Pancreas (tissue), 10 donors: ENCODE data around the gene USP24. TPM values are rescaled to one million over a fixed set of nuclear protein-coding genes. Genes with fewer than 3 reads are reported as not detected.
A peak's percentile ranks its signal among the peaks of the same experiment; 100 is the strongest.

Source experiments
- ATAC-seq, 4 donors: fragments of 200-7000 bp; cut with Tn5 transposase; one replicate each; pipeline versions ENCODE4 v1.8.0 to v1.9.1; 2020; ENCODE audit warnings: mild to moderate bottlenecking in 4 of 4, moderate library complexity in 4 of 4
- DNase-seq, 6 donors: peaks; one replicate each; pipeline ENCODE4 v3.0.0-alpha.2; 2020
- FAIRE-seq: peaks from 2 replicates; lab custom pipeline; 2012; peaks lifted over from hg19 to GRCh38; lab: Jason Lieb, UNC
- H3K27ac ChIP-seq, 4 donors: fragments of 200-600 bp; sonication (generic); 1 replicate in 3 of 4; 2 replicates in 1 of 4; pipeline versions ENCODE4 v1.5.0 to v1.8.0; 2020
- H3K27me3 ChIP-seq, 4 donors: fragments of 200-600 bp; one replicate each; pipeline ENCODE4 v1.8.0; 2021
- H3K36me3 ChIP-seq, 3 donors: fragments of 200-600 bp; sonication (generic) in 1 of 3; one replicate each; pipeline versions ENCODE4 v1.5.0 to v1.8.0; 2020 to 2021
- H3K4me1 ChIP-seq, 3 donors: fragments of 200-600 bp; one replicate each; pipeline ENCODE4 v1.8.0; 2021
- H3K4me3 ChIP-seq, 4 donors: fragments of 200-600 bp; sonication (generic) in 2 of 4; one replicate each; pipeline versions ENCODE4 v1.5.0 to v1.8.0; 2020 to 2021
- H3K9me3 ChIP-seq, 4 donors: fragments of 200-600 bp; one replicate each; pipeline ENCODE4 v1.8.0; 2021
- WGBS, 2 donors: extraction: QIAGEN DNeasy Blood & Tissue Kit; methylation state at CpG; one replicate each; pipeline ENCODE4 v1.1.7; 2013; 5-methylcytosine and 5-hydroxymethylcytosine counted together
- intact Hi-C, 3 donors: fragments of 100-400 bp; cut with DNase I; formaldehyde crosslinking; loops; one replicate each; pipeline versions ENCODE4 v1.11.1 to v1.14.2; 2022
- polyA plus RNA-seq, 2 donors: library from polyadenylated mRNA; stranded (reverse); fragments of 200-250 nt; gene quantifications; one replicate each; pipeline ENCODE4 v1.2.3, GENCODE V29; 2013
- total RNA-seq, 6 donors: library from RNA; stranded (reverse); fragmentation: NEBNext Ultra II Directional in 4 of 6; extraction: Animal tissue kit (Norgen Biotek cat#: 25700) in 4 of 6; gene quantifications; one replicate each; pipeline versions ENCODE4 v1.2.1 to v1.2.4, GENCODE V29; 2021 to 2023
- TF ChIP-seq, protein P1 (sequence below), 4 donors: fragments of 200-600 bp; sonication (generic) in 3 of 4; IDR thresholded peaks; one replicate each; pipeline versions ENCODE4 v1.5.0 to v1.8.0; 2021; ENCODE audit warnings: antibody characterized with exemption in 4 of 4
- donor health status: healthy with polysubstance abuse.
- donor health status: DM: no; HTN: no; CAD: no; lungs with moderate emphysema.
- donor health status: DM: no; HTN: no; CAD: no.
- donor health status: control.
- donor health status: control.
- donor health status: Bipolar disorder and iron deficiency.
- donor health status: DM: yes; HTN: yes; CAD: no.
- donor health status: DM: no; HTN: no; CAD: no.
- donor health status: DM: no; HTN: no; CAD: no.
- donor health status: DM: yes; HTN: yes; CAD: no.

USP24 gene
- total and polyA plus RNA-seq, 8 donors, result 7.5 to 26.8 (median 14.5) TPM

DNA sequence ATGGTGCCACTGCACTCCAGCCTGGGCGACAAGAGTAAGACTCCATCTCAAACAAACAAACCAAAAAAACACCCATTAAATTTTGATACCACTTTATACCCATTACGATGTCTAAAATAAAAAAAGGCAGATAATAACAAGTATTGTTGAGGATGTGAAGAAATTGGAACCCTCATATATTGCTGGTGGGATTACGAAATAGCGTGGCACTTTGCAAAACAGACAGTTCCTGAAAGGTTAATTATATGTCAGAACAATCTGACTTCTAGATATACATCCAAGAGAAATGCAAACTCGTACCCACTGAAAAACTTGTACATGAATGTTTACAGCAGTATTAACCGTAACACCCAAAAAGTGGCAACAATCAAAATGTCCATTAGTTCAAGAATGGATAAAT, 70.3 kb downstream of the USP24 start:
- WGBS, 2 donors, result 96 to 97% methylated on average over 6 of the region's 6 CpGs
- ATAC-seq (no peak), DNase-seq (no peak), FAIRE-seq (no peak)
- H3K27me3 ChIP-seq, result no peaks in the 10 kb centered on the region
- H3K4me1 ChIP-seq, result peaks cover 0 to 3% (median 0%) of the 10 kb centered on the region in 3 donors
- H3K36me3 ChIP-seq, result peaks cover 0 to 46% (median 14%) of the 10 kb centered on the region in 3 donors
- no peak overlapping the region for H3K27ac ChIP-seq
- TF ChIP-seq, protein P1, sequence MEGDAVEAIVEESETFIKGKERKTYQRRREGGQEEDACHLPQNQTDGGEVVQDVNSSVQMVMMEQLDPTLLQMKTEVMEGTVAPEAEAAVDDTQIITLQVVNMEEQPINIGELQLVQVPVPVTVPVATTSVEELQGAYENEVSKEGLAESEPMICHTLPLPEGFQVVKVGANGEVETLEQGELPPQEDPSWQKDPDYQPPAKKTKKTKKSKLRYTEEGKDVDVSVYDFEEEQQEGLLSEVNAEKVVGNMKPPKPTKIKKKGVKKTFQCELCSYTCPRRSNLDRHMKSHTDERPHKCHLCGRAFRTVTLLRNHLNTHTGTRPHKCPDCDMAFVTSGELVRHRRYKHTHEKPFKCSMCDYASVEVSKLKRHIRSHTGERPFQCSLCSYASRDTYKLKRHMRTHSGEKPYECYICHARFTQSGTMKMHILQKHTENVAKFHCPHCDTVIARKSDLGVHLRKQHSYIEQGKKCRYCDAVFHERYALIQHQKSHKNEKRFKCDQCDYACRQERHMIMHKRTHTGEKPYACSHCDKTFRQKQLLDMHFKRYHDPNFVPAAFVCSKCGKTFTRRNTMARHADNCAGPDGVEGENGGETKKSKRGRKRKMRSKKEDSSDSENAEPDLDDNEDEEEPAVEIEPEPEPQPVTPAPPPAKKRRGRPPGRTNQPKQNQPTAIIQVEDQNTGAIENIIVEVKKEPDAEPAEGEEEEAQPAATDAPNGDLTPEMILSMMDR (IDR thresholded peaks at IDR 0.05), result no peak
- intact Hi-C loops, result loop anchor here in 1 of 3 donors (5.0 kb wide), 1 partner anchor 132 kb away; no protein-coding TSS in a partner anchor
- H3K9me3 ChIP-seq, result no peaks in the 10 kb centered on the region
- no peak overlapping the region for H3K4me3 ChIP-seq

DNA sequence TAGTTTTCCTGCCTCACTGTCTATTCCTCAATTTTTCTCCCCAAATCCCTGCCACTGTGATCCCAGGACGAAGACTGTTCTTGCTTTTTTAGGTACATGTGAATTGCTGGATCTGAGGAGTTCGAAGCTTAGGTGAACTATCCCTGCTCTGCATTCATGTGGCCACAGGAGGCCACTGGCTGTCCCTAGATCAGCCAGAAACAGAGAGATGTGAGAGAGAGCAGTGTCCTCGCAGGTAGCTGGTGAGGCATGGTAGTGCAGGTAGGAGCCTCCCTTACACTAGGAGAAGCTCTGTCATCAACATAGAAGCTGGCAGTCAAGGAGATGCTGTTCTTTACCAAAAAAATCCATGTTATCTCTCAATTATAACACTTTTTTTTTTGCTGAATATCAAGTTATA, 71.5 kb downstream of the USP24 start:
- Histone ChIP-seq H3K36me3 (peaks cover 0 to 51% (median 14%) of the 10 kb centered on the region in 3 donors), H3K4me1 (peaks cover 0 to 3% (median 0%) of the 10 kb centered on the region in 3 donors), H3K4me3 (no peak overlapping the region), H3K27me3 (no peaks in the 10 kb centered on the region), H3K9me3 (no peaks in the 10 kb centered on the region), H3K27ac (no peak overlapping the region)
- 78 to 84% methylated on average over 3 of the region's 3 CpGs for WGBS, 2 donors
- TF ChIP-seq, protein P1 (IDR thresholded peaks at IDR 0.05), result peak in 1 of 4 donors; percentile 12
- ATAC-seq (peak; percentile 44 to 78 (median 60)), FAIRE-seq (no peak), DNase-seq (no peak)
- intact Hi-C loops, result loop anchor here in 1 of 3 donors (5.0 kb wide), 1 partner anchor 134 kb away; no protein-coding TSS in a partner anchor

DNA sequence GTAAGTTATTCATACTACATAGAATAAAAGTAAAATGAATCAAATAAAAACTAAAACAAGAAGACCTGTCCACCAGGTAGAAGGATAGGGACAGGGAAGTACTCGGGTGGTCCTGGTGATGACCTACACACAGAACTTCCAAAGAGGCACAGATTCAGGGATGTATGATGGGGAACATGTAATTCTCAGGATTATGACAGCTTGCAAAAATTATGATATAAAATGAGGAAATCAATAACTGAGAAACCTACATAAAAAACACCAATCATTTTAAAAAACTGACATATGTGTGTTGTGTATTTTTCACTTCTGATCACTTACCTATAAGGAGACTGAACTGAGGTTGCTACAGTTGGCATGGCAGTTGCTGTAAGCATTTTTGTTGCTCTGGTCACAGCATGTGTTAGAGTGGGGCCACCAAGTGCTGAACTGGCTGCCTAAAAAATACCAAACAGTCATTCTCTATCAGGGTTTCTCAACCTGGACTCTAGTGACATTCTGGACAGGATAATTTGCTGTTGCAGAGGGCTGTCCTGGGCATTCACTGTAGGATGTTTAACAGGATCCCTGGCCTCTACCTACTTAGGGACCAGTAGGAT, 73.8 kb downstream of the USP24 start:
- peak in 1 of 4 donors; percentile 29 for ATAC-seq
- DNase-seq, result no peak
- no peaks in the 10 kb centered on the region for H3K9me3 ChIP-seq
- WGBS, 2 donors, result 51 to 65% methylated on average over 1 of the region's 1 CpG
- intact Hi-C loops, result loop anchor here in 1 of 3 donors (5.0 kb wide), 1 partner anchor 136 kb away; no protein-coding TSS in a partner anchor
- no peak overlapping the region for H3K4me3 ChIP-seq
- no peak for FAIRE-seq
- peaks cover 0 to 73% (median 22%) of the 10 kb centered on the region in 3 donors for H3K36me3 ChIP-seq
- H3K27me3 ChIP-seq, result no peaks in the 10 kb centered on the region
- TF ChIP-seq, protein P1 (IDR thresholded peaks at IDR 0.05), result no peak
- no peak overlapping the region for H3K27ac ChIP-seq
- peaks cover 0 to 3% (median 0%) of the 10 kb centered on the region in 3 donors for H3K4me1 ChIP-seq

DNA sequence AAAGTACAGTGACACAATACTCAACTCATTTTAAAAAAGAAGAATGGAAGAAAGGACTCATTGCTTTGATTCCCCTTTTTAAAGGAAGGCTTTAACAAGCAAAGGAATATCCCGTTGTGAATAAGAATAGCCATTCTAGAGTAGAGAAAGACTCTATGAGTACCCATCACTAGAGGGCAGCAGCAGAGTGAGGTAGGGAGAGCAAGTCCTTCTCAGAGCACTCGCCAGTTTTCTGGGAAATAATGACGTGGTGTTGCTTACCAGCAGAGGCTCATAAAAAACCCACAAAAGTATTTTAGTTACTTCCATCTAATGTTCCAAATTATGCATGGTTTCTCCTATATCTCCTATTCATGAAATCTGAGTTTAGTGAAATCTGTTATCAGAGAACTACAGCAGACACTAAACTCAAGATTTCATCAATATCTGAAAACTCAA, 74.6 kb downstream of the USP24 start:
- TF ChIP-seq, protein P1 (IDR thresholded peaks at IDR 0.05), result peak; percentile 33 to 64 (median 63)
- Histone ChIP-seq H3K4me1 (peaks cover 0 to 3% (median 0%) of the 10 kb centered on the region in 3 donors), H3K4me3 (no peak overlapping the region), H3K27ac (no peak overlapping the region), H3K9me3 (no peaks in the 10 kb centered on the region), H3K27me3 (no peaks in the 10 kb centered on the region), H3K36me3 (peaks cover 0 to 75% (median 20%) of the 10 kb centered on the region in 3 donors)
- intact Hi-C loops, result loop anchor here in 1 of 3 donors (5.0 kb wide), 1 partner anchor 137 kb away; no protein-coding TSS in a partner anchor
- peak; percentile 95 for FAIRE-seq
- ATAC-seq, result peak; percentile 91 to 100 (median 98)
- DNase-seq, result peak in 4 of 6 donors; percentile 24 to 80 (median 65)
- 4% methylated on average over 3 of the region's 3 CpGs for WGBS, 2 donors
